SIG-M5 treated with dmso at 0.1 percent for 504 hours (cell line): ENCODE results near the gene TMEFF2.

Experiments
- DNase-seq: peaks from one replicate; lab custom pipeline; 2025; ENCODE audit not compliant: unreplicated experiment; lab: John Stamatoyannopoulos, UW

The TMEFF2 gene

GRCh38 chr2:191908874-191909273, 285.9 kb downstream of the TMEFF2 start:
- no peak for DNase-seq

- no peak for DNase-seq
These were observed 287.2 kb downstream of the TMEFF2 start for GRCh38 chr2:191907545-191907944.

GRCh38 chr2:191907091-191907490, 287.6 kb downstream of the TMEFF2 start:
- no peak for DNase-seq

- DNase-seq: no peak
These were observed 289.4 kb downstream of the TMEFF2 start for GRCh38 chr2:191905336-191905735.

GRCh38 chr2:191901031-191901430, 293.7 kb downstream of the TMEFF2 start:
- no peak for DNase-seq

- DNase-seq: no peak
These were observed 295.3 kb downstream of the TMEFF2 start for GRCh38 chr2:191899410-191899809.
